ENCODE results near the gene CCDC148. TPM values are rescaled to one million over a fixed set of nuclear protein-coding genes. Genes with fewer than 3 reads are reported as not detected.

Gene CCDC148
- total and polyA plus RNA-seq, 12 donors: 0.07 to 1.4 (median 0.66) TPM

- DNase-seq (no peak), ATAC-seq (no peak)
- Histone ChIP-seq H3K4me3 (no peak overlapping the region), H3K9me3 (no peaks in the 10 kb centered on the region), H3K36me3 (no peaks in the 10 kb centered on the region), H3K27me3 (no peaks in the 10 kb centered on the region), H3K27ac (no peak overlapping the region), H3K4me1 (peaks cover 0 to 5% (median 0%) of the 10 kb centered on the region in 9 donors)
- 86 to 88% methylated on average over 4 of the region's 4 CpGs for WGBS, 2 donors
- intact Hi-C loops (cut with DNase I): no loop called here
- no peak for TF ChIP-seq CTCF (IDR thresholded peaks at IDR 0.05)
Observed at GRCh38 chr2:158243392-158243791, 213.2 kb downstream of the CCDC148 start.

- no peaks in the 10 kb centered on the region for H3K36me3 ChIP-seq
- intact Hi-C loops (cut with DNase I): no loop called here
- H3K4me1 ChIP-seq: peaks cover 0 to 5% (median 0%) of the 10 kb centered on the region in 9 donors
- no peaks in the 10 kb centered on the region for H3K27me3 ChIP-seq
- WGBS, 2 donors: 66 to 79% methylated on average over 2 of the region's 2 CpGs
- ATAC-seq (no peak), DNase-seq (no peak)
- TF ChIP-seq CTCF (IDR thresholded peaks at IDR 0.05): no peak
- no peak overlapping the region for H3K4me3 ChIP-seq
- no peak overlapping the region for H3K27ac ChIP-seq
- no peaks in the 10 kb centered on the region for H3K9me3 ChIP-seq
Observed at GRCh38 chr2:158242280-158242679, 214.3 kb downstream of the CCDC148 start.

- ATAC-seq: no peak
- Histone ChIP-seq H3K27ac (no peak overlapping the region), H3K9me3 (no peaks in the 10 kb centered on the region), H3K4me3 (no peak overlapping the region), H3K36me3 (no peaks in the 10 kb centered on the region), H3K27me3 (no peaks in the 10 kb centered on the region), H3K4me1 (no peaks in the 10 kb centered on the region)
- DNase-seq: no peak
- intact Hi-C loops (cut with DNase I): no loop called here
- WGBS, 2 donors: 47 to 49% methylated on average over 2 of the region's 2 CpGs
- TF ChIP-seq CTCF (IDR thresholded peaks at IDR 0.05): no peak
Observed at GRCh38 chr2:158240975-158241374, 215.6 kb downstream of the CCDC148 start.

GRCh38 chr2:158239271-158239670 is 217.3 kb downstream of the CCDC148 start:
- no peak overlapping the region for H3K4me3 ChIP-seq
- DNase-seq: no peak
- WGBS, 2 donors: 89 to 92% methylated on average over 2 of the region's 2 CpGs
- TF ChIP-seq CTCF (IDR thresholded peaks at IDR 0.05): no peak
- H3K4me1 ChIP-seq: no peaks in the 10 kb centered on the region
- H3K27ac ChIP-seq: no peak overlapping the region
- intact Hi-C loops (cut with DNase I): no loop called here
- H3K9me3 ChIP-seq: no peaks in the 10 kb centered on the region
- H3K36me3 ChIP-seq: no peaks in the 10 kb centered on the region
- ATAC-seq: no peak
- H3K27me3 ChIP-seq: no peaks in the 10 kb centered on the region

All from heart right ventricle (tissue), 16 donors.